ENCODE results near the gene PDE7B.

Gene PDE7B

DNA sequence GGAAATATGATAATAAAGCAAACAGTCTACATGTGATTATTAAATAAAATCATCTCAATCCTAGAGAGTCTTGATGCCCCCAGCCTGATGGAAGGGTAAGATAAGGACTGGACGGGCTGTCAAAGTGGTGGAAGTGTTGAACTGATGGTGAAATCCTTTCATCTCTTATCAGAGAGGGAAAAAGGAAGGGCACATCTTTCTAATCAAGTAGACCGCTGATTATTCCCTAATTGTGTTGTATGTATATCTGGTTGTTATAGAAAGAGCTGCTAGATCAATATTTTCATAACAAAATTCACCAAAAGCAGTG lies 184.5 kb downstream of the PDE7B start:
- no peak for DNase-seq

DNA sequence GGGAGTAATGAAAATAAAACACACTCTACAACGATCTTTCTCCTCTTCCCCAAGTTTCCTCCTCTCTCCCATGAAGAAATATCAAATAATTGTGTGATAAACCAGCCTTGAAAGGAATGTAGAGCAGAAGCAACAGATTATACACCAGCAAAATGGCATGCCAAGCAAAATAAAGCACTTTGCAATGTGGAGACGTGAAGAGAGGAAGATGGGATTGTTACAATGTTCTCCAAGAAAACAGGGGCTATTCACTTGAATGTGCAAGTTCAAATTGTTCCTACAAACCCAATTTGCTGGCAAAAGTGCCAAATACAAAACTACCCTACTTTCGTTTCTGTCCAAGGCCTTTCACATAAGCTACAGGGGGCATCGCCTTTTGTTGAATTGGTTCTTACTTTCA lies 185.1 kb downstream of the PDE7B start:
- DNase-seq, result no peak

DNA sequence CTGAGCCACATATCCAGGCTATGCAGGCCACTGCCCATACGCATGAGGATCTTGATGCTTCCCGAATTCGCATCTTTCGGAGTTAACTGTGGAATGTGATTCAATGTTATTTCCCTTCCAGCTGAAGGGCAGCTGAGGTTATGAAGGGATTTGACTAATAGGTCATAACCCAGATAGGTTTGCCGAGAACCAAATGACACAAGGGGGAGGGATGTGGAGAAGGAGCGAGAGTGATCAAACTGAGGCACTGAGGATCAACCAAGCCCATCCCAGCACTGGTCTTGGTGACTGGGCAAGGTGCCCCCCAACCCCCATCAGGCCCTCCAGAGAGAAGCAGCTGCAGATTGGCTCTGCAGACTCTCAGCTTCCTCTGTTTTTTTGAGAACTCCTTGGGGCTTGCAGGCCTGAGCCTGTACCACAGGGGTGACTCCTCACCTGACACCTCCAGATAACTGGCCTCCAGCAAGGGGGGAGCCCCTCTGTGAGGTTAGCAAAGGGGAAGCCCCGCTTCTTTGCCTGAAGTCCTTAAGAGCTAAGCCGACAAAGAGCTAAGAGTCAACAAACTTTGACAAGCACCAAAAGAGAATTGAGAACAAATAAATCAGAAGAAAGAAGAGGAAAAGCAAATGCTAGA lies 185.9 kb downstream of the PDE7B start:
- DNase-seq, result peak; percentile 2

DNA sequence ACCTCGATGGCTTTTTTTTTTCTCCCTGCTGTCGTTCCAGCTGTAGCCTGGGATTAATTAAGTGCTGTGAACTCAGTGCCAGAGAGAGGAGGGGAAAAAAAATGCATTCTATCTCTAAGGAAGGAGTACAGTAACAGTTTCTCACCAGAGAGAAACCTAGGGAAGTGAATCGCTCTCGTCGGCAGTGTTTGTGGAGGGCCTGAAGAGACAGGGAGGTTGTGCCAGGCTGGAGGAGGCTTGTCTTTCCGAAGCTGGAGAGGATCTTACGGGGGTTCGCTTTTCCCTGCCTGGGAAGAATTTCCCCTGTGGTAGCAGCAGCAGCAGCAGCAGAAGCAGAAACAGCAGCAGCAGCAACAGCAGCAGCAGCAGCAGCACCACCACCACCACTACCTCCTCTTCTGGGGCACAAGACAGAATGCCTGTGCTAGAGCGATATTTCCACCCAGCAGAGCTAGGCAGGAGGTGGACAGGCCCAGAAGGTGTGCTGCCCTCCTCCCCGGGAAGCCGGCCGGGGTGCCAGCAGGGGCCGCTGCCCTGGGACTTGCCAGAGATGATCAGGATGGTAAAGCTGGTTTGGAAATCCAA lies 186.5 kb downstream of the PDE7B start:
- DNase-seq, result no peak

DNA sequence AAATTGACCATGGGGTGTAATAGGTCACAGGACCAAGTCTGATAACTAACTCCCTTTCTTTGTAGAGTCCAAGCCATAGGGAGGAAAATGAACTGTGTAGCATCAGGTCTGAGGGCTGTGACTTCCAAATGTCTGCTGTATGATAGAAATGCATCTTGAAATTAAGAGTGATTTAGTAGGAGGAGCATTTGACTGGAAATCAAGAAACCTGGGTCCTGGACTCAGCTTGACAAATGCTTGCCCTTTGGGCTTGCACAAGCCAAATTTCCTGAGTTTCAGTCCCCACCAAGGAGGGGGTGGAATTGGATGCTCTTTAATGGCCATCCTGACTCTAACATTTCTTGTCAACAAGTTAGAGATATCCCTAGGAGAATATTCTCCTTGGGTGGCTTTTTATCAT lies 187.0 kb downstream of the PDE7B start:
- DNase-seq, result no peak

DNA sequence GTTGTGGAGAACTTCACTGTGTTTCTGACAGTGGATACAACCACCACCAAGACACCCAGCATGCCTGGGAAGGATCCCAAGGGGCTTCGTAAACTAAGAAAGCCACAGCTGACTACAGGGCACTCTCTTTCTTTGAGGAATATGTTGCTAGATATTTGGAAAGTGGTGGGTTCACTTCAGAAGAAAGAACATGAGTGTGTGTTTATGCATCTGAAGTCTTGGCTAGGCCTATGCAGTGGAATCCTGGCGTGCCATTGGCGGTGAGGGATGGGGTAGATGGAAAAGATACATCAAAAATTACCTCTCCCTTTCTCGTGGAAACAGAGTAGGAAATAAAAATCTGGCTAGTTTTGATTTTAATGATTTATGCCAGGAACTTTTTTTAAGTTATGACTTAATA lies 187.7 kb downstream of the PDE7B start:
- no peak for DNase-seq

DNA sequence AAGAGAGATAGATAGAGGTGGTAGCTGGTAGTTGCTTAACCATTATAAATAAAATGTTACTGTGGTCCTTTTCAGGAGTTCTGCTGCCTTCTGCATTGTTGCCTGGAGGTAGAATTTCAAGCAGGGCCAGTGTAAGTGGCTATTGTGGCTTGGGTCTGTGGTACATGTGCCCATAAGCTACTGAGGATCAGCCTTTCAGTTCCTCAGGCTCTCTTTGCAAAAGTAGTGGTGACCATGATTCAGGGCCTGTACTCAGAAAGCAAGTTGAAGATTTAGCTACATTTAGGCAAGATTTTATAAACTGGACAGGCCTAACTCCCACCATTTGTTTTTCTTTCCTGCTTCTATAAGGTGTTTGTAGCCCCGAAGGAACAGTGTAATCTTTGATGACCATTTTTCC lies 199.0 kb downstream of the PDE7B start:
- DNase-seq, result no peak

DNA sequence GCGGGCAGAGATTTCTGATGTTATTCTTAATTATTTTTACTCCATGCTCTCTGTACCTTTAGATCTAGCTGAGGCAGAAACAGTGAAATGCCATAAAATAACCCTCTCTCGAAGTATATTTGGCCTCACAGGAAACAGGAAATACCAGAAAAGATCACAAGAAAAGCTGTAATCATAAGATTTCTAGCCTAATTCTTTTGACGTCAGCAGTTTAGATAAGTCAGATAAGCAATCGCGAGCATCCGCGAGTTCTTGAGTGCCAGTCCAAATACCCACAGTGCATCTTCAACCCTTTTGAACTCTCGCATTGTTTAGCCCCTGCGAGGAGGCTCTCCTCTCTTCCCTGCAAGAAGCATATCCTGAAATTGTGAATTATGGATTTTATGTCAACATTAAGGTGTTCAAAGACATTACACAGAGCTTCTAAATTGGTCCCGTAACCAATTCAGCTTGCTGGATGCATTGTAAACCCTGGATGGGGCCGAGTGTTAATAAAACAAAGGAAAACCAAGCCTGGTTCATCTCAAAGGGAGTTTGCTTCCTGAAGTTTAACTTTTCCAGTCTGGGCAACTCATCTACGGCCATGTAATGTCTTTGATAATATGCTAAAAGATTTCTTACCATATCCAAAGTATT lies 199.8 kb downstream of the PDE7B start:
- DNase-seq, result no peak

DNA sequence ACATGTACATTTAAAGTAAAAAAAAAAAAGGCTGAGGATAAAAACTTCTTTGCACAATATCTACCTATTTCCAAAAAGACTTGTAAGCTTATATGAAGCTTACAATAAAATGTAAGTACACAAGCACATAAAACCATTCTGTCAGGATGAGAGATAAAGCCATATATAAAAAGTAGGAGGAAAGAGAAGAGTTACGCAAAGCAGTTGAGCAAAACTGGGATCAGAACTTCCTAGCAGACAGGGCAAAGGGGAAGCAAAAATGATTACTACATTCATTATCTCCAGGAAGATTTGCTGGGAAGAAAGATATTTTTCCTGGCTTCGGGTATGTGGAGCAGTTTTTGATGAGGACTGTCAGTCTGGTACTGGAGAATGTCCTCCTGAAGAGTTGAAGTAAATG lies 200.5 kb downstream of the PDE7B start:
- DNase-seq, result no peak

DNA sequence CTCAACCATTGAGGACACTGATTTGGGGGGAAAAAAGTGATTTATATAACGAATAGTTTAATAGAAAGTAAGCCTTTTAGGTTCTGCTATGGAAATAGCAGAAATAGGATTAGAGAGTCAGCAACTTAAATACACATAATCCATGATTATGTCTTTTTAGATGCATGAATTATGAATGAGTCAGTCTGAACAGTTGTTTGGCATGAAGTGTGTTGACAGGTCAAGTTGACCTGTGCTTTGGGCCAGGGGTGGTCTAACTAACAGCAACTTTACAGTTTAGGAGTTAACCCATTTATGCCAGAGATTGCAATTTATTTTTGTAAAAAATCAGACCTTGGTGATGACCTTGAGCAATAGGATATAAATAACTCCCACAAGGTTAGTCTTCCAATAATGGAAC lies 207.4 kb downstream of the PDE7B start:
- no peak for DNase-seq

DNA sequence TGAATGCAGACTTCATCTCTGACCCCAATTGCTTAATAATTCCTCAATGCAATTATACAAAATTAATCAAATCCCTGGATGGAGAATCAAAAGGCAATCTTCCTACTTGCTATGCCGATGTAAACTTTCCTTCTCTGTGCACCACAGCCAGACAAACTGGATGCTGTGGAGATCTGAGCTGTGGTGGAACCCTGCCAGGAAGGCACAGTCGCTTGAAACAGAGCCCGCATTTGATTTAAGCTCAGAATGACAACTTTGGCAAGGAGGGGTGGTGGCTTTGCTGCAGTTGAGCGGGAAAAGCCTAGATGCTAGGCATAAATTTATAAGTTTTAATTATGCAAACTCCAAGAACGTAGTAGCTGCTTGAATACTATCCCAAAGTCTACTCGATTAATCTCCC lies 207.8 kb downstream of the PDE7B start:
- DNase-seq, result no peak

DNA sequence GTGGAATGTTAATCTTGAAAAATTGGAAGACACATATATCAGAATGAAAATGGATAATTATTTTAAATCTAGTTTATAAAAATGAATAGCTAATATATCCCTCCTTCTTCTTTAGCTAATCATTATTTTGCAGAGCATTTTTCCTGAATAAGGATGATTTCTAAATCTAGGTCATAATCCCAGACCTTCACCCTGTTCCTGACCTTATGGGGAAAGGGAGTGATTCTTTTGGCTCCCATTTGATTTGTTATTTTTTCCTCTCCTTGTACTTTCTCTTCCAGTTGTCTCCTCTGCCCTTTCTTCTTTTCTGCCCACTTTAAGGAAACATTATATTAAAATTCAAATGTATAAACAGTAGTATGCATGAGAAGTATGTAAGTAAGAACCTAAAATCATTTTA lies 208.6 kb downstream of the PDE7B start:
- no peak for DNase-seq

DNA sequence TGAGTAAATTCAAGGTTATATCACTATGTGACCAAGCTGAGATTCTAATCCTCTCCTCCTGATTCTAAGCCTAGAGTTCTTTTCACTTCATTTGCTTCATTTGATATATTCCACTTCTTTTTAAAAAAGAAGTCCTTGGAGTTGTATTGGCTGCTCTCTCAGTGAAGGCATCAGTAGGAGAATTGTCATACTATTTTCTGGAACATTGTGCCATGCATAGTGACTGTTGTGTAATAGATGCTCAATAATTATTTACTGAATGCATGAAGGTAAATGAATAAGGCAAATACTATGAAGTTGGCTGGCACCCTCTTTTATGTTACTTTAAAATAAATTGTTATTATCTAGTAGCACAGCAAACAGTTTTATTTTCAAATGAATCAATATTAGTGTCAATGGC lies 209.3 kb downstream of the PDE7B start:
- no peak for DNase-seq

DNA sequence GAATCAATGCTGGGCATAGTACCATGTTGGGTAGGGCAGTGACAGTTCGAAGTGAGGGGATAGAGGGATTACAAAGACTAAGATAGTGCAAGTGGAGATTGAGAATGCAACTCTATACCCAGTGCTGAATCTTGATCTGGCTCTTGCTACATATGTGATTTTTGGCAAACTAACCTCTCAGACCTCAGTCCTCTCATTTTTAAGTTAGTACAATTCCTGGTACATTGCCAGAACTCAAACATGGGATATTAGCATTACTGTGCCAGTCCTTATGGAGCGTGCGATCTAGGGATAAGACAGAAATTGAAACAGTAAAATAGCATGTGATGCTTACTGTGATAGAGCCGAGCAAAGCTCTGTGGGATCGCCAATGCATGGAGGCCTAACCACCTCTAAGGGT lies 210.2 kb downstream of the PDE7B start:
- DNase-seq, result no peak

DNA sequence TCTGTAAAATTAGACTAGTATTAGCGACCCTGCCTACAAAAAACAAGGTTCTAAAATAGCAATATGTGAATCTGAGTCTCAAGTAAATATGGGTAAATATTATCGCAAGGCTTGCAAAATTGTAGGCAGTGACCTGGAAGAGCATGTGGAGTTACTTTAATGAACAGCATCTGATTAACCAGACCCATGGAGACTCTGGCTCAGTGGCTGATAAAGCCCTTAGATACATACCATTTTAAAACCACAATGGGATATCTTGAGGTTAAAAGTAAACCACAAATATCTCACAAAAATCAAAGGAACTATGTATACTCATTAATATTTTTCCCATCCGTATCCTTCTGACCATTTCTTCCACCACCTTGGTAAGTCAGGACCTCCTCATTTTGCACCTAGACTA lies 211.6 kb downstream of the PDE7B start:
- DNase-seq, result no peak

DNA sequence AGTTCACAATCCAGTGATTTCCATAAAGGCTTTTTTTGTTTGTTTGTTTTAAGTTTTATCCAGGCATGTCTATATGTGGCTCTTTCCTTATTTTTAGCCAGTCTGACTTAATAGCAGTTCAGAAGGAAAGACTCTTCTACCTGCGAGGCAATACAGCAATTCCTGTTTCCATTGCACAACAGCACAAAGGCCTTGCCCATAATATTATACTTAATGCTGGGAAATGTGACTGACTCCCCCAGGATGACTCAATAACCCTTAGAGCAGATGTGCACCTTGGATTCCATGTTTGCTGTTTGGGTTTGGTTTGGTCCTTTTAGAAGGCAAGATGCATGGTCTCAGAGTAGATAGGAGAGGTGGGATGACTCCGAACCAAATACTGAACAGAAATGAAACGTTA lies 214.5 kb downstream of the PDE7B start:
- DNase-seq, result no peak

DNA sequence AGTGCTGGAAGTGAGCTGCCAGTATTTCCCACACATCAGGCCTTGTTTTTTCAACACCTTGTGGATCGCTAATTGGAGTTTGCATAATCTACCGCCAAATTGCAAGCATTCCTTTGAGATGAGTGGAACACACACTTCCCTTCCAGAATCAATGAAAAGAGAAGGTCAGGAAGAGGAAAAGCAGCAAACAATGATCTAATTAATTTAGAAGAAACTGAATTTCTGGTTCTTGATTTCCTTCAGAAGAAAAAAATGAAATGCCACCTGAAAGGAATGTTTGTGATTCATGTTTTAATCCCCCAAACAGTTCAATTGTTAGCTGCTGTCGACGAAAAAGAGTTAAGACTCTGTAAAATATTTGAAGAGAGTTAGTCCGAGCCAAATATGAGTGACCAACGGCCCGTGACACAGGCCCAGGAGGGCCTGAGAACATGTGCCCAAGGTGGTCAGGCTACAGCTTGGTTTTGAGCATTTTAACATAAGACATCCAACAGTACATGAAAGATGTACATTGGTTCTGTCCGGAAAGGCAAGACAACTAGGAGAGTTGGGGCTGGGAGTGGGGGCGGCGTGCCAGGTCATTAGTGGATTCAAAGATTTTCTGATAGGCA lies 216.3 kb downstream of the PDE7B start:
- DNase-seq, result no peak

DNA sequence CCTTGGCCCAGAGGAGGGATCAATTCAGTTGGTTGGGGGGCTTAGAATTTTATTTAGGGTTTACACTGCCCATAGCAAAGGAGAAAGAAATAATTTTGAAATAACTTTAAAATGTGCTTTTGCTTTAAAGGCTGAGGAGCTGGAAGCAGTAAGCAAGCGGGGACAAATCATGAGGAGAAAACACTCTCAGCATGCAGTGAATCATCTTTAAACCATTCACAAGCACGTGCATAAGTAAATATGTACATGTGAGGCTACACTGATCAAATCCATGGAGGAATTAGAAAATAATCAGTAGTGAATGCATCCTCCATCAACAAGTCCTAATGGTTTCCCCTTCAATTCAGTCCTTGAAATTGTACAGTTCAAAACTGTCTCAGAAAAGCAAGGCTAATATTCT lies 217.6 kb downstream of the PDE7B start:
- no peak for DNase-seq

DNA sequence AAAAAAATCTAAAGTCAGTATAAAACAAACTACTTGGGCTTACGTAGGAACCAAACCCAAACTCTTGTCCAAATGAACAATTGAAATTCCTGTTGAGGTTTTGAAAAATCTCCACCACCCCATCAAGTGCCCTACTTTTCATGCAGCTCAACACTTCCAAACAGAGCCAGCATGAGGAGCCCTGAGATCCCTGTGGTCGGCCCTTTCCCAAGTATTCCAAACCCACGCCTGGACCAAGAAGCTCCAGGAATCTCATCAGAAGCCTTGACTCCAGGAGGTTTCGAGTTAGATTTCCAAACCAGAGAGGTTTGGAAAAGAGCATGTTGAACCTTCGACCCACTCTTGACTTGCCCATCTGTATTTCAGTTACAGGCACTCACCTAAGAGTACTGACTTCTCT lies 219.3 kb downstream of the PDE7B start:
- DNase-seq, result no peak

DNA sequence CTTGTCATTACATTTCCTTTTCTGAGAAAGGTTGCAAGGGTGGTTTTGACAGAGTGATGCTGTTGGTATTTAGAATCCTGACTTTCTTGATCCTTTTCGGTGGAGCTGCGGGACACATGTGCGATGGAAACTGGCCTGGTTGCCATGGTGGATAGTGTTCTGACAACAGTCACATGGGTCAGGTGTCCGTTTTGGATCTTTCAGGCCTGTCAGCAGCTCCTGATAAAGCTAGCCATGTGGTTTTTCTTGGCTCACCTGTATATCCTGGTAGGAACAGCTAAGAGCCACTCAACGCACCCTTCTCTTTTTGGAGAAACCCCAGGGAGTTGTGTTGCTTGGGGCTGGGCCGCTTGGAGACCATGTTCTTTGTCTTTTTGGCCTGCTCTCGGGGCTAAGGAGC lies 221.2 kb downstream of the PDE7B start:
- no peak for DNase-seq

DNA sequence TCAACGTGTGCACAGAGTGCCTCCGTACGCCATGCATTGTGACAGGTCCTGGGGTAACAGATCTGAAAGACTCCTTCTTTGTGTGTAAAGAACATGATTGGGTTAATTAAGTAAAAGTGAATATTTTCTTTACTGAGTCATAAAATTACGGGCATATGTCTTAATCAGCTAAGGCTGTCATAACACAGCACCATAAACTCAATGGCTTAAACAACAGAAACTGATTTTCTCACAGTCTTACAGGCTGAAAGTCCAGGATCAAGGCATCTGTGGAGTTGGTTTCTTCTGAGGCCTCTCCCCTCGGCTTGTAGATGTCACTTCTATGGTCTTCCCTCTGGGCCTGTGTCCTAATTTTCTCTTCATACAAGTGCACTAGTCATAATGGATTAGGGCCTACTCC lies 221.7 kb downstream of the PDE7B start:
- DNase-seq, result no peak

DNA sequence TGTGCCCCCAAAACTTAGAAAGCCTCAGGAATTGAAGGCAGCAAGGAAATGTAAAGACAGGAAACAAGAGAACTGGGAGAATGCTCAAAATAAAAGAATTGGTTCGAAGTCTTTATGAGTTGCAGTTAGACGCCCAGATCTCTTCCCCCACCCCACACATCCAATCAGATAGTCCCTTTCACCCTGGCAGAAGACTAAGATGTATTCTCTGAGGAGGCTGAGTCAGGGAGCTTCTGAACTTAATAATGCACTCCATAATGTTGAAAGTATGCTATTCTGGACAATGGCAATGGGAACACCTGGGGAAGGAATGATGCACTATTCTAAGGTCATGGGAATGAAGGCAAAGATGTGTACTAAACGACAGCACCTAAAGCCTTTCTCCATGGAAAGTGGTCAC lies 225.0 kb downstream of the PDE7B start:
- no peak for DNase-seq

DNA sequence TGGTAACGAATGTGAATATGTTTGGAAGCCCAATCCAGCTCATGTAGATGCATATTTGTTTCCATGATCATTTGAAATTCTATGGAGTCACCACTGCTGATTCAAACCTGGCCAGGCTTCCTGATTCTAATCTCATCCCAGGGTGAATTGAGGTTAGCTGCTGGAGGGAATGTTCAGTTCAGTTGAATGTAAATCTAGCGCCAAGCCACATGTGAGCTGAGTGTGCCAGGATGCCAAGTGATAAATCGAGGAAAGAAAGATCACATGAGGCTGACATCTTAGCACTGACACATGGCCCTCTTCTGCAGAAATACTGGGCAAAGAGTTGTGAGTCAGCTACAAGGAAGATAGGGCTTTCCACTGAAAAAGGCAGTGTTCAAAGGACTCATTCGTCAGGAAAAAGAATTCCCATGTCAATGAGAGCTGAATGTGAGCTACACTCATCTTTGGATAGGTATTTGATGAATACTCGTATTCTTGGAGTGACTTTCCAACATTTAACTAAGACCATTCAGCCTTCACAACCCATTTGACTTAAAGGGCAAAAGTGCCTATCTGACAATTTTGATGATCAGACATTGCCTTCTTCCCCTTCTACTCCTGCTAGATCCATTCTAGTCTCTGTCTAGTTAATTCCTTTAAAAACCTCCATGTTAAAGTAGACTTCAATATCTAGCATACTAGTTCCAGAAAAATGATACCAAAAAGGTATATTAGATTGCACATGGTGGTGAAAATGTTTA lies 226.5 kb downstream of the PDE7B start:
- no peak for DNase-seq

All from activated CD4-positive, alpha-beta T cell treated with anti-CD3 and anti-CD28 coated beads, Interleukin-2, amount 50 U/mL, for 16 hours (primary cell).